Fibroblast of skin of left biceps (primary cell): ENCODE results near the gene RBCK1.
"Not testable (repeated sequence)": the region's sequence is repeated elsewhere in the genome, so short reads cannot be mapped to it uniquely, and the experiment has no call there.

Source experiments
- DNase-seq, 2 experiments: peaks; one replicate each; pipeline ENCODE4 v3.0.0-alpha.2; 2013; ENCODE audit warnings: low read depth in 2 of 2

RBCK1 gene

DNA sequence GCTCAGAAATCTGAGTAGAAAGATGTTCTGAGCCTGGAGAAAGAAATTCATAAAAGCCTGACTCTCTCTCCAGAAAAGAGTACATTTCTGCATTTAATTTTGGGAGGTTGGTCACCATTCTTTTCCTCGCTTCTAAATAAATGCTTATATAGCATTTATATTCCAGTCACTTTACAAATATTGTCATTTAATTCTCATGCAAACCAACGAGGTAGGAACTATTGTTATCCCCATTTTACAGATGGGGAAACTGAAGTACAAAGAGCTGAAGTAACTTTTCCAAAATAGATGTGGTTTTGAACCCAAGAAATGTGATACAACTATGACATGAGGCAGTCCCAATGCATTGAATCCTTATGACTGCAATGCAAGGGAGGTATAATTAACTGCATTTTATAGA, 32.0 kb upstream of the RBCK1 start:
- no peak for DNase-seq

DNA sequence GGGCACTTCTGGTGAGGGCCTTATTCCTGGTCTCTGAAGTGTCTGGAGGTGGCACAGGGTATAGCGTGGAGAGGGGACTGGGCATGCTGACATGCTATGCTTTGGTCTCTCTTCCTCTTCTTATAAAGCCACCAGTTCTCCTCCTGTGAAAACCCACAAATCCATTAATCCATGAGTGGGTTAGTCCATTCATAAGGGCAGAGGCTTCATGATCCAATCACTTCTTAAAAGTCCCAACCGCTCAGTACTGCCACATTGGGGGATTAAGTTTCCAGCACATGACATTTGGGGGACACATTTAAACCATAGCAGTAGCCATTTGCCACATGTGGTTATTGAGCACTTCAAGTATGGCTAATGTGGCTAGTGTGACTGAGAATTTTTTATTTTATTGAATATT, 31.3 kb upstream of the RBCK1 start:
- DNase-seq, result no peak

DNA sequence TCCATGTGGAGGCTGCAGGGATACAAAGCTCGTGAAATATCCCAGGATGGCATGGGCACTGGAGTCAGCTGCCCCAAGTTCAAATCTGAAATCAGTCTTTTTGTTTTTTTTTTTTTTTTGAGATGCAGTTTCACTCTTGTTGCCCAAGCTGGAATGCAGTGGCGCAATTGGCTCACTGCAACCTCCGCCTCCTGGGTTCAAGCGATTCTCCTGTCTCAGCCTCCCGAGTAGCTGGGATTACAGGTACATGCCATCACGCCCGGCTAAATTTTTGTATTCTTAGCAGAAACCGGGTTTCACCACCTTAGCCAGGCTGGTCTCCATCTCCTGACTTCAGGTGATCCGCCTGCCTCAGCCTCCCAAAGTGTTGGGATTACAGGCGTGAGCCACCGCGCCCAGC, 30.5 kb upstream of the RBCK1 start:
- DNase-seq, result not testable (repeated sequence)

DNA sequence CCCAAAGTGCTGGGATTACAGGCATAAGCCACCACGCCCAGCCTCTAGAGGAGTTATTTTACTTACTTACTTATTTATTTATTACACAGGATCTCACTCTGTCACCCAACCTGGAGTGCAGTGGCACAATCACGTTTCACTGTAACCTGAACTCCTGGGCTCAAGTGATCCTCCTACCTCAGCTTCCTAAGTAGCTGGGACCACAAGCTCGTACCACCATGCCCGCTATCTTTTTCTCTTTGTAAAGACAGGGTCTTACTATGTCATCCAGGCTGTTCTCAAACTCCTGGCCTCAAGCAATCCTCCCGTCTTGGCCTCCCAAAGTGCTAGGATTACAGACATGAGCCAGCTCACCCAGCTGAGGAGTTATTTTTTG, 29.1 kb upstream of the RBCK1 start:
- no peak for DNase-seq

DNA sequence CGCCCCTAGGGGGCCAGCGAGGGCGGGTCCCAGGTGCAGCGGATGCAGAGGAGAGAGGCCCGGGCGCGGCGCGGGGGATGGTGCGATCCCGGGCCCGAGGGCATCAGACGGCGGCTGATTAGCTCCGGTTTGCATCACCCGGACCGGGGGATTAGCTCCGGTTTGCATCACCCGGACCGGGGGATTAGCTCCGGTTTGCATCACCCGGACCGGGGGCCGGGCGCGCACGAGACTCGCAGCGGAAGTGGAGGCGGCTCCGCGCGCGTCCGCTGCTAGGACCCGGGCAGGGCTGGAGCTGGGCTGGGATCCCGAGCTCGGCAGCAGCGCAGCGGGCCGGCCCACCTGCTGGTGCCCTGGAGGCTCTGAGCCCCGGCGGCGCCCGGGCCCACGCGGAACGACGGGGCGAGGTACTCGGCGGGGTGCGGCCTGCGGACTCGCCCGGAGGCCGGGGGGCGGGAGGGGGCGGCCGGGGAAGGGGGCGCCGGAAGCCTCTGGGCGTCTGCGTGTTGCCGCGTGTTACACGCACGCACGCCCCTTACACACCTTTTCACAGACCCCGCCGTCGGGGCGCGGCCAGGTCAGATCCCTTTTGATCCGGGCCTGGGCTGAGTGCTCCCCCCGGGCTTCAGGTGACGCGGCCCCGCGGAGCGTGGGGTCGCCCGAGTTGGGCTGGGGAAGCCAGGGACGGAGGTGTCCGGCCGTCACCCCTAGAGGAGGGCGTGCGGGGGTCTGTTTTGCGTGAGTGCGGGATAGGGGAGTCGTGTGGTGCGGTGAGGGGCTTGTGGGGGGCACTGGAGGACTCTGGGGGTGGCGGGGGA, 27.1 kb upstream of the RBCK1 start:
- peak; percentile 57 for DNase-seq

DNA sequence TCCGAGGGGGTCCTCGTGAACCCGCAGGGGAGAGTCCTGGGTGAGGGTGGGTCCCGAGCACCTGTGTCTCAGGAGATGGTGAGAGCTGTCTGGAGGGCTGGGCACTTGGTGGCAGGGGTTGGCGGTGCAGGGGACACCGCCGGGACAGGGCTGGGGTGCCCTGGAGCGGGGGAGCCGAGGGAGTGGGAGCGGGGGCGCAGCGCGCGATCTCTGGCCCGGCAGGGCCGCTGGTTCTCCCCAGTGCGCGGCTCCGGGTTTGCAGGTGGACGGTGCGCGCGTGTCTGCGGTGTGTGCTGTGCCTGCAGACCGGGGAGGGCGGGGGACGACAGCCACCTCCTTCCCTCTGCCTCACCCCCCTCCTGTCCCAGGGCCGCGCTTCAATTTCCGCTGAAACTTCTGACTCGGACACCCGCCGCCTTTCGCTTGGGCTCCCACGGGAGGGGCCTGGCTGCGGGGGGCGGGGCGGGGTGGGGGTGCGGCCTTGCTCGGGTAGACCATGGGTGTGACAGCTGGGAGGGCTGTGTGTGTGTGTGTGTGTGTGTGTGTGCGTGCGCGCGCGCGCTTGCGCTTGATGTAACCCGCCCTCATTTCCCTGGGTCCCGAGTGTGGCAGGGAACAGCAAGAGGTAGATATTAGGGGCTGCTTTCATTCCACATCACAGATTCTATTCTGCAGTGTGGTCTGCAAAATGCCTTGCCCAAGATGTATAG, 26.4 kb upstream of the RBCK1 start:
- DNase-seq, result peak; percentile 62 to 66

DNA sequence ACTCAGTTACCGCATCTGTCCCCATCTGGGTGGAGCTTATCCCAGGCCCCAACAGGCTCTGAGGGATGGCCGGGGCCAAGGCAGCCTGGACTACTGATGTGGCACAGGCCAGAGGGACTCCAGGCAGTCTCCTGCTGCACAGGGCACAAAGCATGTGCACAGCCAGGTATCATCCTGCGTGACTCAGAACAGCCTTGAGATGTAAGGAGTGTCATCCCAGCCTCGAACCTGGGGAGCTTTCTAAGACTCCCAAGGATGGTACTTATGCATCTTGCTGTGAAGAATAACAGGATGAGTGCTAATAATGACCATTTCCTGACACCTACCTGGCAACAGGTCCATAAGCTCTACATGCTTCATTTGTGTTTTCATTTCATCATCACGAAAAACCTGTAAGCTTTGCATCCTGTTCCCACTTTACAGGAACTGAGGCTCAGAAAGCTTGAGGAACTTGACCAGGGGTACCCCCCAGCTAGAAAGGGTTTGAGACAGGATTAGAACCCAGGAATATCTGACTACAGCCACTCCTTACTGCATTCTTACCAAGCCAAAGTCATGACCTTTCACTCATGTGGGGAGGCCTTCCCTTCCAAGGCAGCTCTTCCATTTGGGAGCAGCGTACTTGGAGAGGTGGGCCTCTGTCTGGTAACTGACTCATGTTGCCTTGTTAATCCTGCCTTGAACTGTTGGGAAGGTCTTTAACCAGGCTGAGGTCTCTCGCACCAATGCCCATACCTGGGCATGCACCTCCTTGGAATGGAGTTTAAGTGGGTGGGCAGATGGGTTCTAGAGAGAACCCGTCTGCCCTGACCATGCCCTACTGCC, 25.6 kb upstream of the RBCK1 start:
- DNase-seq, result no peak

DNA sequence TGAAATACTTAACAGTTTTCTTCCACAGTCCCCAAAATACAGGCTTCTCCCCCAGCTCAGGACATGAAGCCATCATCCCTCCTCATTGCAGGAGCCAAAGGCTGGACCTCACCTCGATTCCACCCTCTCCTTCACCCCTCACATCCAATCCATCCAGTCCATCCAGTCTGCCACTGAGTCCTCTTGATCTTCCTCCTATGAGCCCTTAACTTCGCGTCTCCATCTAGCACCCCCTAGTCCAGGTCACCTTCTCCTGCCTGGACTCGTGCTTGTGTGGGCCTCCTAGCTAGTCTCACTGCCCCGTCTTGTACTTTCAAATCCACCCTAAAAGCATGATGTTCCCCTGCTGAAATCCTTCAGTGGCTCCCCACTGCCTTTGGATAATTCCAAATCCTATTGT, 24.2 kb upstream of the RBCK1 start:
- no peak for DNase-seq

DNA sequence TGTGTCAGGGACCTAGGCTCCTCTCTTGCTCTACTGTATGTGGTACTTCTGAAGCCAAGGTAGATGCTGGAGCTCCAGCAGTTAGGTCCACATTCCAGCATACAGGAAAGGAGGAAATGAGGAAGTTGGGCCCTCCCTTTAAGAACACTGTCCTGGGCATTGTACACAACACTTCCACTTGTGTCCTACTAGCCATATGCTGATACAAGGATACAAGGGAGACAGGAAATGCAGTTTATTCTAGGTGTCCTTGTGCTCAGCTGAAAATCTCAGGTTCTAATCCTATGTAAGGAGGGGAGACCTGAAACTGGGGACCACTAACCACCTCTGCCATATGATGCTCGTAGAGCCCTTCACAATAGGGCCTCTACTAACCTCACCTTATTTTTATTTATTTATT, 23.4 kb upstream of the RBCK1 start:
- no peak for DNase-seq

DNA sequence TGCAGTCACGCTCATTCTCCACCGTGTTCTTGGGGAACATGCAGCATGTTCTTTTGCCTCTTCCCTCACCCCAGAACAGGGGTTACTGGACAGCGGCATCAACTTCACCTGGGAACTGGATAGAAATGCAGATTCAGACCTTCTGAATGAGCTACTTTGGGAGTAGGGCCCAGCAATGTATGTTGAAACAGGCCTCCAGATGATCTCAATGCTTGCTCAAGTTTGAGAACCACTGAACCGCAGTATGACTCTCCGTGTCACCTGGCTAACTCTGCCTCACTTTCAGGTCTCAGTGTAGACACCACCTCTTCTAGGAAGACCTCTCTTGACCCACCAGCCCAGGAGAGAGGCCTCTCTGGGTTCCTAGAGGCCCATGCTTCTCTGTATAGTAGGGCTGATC, 22.7 kb upstream of the RBCK1 start:
- no peak for DNase-seq

DNA sequence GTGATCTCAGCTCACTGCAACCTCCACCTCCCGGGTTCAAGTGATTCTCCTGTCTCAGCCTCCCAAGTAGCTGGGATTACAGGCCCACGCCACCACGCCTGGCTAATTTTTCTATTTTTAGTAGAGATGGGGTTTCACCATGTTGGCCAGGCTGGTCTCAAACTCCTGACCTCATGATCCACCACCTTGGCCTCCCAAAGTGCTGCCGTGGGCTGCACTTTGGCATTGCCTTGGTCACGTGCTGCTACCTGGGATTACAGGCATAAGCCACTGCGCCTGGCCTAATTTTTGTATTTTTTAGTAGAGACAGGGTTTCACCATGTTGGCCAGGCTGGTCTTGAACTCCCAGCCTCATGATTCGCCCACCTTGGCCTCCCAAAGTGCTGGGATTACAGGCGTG, 21.5 kb upstream of the RBCK1 start:
- not testable (repeated sequence) for DNase-seq

DNA sequence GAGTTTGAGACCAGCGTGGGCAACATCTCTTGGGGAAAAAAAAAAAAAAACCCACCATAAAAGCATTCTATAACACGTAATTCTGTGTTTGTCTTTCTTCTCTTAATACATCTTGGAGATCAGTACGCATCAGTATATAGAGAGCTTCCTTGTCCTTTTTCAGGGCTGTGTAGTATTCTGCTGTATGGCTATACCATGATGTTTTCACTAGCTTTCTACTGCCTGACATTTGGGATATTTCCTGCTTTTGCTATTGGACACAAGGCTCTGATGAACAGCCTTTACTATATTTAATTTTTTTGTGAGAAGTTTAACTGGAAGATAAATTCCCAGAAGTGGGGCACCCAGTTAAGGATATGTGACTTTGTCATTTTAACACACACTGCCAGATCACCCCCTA, 20.6 kb upstream of the RBCK1 start:
- no peak for DNase-seq

DNA sequence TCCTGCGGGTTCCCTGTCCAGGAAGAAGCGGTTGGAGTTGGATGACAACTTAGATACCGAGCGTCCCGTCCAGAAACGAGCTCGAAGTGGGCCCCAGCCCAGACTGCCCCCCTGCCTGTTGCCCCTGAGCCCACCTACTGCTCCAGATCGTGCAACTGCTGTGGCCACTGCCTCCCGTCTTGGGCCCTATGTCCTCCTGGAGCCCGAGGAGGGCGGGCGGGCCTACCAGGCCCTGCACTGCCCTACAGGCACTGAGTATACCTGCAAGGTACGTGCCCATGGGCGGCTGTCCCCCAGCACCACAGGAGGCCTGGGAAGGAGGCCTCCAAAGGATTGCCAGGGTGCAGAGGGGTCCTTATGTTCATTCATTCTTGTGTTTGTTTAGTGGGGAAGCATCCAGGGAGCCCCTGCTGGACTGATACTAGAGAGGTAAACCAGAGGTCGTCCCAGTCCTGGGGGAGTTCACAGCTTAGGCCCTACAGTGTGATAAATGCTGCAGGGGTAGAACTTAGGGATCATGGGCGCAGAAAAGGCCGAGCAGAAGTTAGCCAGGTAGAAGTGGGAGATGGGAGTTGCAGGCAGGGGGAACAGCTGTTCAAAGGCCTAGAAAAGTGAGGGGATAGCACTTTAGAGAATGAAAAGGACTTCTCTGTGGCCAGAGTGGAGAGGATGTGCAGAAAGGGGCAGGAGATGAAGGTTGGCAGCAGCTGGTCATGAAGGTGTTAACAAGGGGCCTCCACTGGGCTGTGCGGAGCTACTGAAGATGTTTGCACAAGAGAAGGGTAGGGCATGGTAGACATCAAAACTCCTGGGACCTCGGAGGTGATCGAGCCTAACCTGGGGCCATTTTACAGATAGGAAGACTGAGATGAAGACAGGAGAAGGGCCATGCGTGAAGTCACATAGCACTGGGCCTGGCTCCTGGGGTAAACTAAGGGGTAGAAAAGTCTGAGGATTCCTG, 19.8 kb upstream of the RBCK1 start:
- DNase-seq, result no peak

DNA sequence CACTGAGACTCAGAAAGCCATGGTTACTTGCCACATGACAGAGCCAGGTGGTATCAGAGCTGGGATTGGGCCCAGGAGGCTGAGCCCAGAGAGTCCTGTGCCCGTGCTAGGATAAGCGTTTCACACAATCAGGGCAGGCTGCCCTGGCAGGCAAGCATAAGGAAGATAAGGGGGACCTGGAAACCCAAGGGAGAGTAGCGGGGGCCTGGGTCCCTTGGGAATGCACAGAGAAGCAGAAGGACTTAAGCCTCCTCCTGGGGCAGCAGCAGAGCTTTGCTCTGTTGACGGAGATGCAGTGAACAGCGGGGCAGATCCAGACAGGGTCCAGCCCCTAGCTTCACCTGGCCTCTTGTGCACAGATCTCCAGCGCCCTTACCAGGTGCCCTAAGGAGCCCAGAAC, 18.9 kb upstream of the RBCK1 start:
- no peak for DNase-seq

DNA sequence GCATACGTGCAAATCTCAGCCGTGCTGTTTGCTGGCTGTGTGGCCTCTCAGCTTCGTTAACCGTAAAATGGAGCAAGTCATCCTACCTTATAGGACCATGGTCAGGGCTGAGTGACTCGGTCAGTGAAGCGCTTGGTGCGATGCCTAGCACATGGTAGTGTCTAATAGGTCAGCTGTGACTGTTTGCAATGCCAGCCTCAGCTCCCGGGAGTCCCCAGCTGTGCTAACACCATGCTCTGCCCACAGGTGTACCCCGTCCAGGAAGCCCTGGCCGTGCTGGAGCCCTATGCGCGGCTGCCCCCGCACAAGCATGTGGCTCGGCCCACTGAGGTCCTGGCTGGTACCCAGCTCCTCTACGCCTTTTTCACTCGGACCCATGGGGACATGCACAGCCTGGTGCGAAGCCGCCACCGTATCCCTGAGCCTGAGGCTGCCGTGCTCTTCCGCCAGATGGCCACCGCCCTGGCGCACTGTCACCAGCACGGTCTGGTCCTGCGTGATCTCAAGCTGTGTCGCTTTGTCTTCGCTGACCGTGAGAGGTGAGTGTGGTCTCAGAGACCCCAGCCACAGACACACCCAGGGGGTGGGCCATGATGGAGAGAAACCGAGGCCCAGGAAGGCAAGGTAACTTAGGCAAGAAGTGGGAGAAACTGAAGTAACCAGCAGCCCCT, 16.9 kb upstream of the RBCK1 start:
- DNase-seq, result no peak

DNA sequence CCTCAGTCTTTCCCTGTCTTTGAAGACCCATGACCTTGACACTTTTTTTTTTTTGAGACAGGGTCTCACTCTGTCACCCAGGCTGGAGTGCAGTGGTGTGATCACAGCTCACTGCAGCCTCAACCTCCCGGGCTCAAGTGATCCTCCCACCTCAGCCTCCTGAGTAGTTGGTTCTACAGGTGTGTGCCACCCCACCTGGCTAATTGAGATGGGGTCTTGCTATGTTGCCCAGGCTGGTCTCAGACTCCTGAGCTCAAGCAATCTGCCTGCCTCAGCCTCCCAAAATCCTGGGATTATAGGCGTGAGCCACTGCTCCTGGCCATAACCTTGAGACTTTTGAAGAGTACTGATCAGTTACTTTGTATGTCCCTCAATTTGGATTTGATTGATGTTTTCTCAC, 14.8 kb upstream of the RBCK1 start:
- not testable (repeated sequence) for DNase-seq

DNA sequence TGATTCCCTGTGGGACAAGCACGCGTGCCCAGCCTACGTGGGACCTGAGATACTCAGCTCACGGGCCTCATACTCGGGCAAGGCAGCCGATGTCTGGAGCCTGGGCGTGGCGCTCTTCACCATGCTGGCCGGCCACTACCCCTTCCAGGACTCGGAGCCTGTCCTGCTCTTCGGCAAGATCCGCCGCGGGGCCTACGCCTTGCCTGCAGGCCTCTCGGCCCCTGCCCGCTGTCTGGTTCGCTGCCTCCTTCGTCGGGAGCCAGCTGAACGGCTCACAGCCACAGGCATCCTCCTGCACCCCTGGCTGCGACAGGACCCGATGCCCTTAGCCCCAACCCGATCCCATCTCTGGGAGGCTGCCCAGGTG, 11.9 kb upstream of the RBCK1 start:
- DNase-seq, result no peak

DNA sequence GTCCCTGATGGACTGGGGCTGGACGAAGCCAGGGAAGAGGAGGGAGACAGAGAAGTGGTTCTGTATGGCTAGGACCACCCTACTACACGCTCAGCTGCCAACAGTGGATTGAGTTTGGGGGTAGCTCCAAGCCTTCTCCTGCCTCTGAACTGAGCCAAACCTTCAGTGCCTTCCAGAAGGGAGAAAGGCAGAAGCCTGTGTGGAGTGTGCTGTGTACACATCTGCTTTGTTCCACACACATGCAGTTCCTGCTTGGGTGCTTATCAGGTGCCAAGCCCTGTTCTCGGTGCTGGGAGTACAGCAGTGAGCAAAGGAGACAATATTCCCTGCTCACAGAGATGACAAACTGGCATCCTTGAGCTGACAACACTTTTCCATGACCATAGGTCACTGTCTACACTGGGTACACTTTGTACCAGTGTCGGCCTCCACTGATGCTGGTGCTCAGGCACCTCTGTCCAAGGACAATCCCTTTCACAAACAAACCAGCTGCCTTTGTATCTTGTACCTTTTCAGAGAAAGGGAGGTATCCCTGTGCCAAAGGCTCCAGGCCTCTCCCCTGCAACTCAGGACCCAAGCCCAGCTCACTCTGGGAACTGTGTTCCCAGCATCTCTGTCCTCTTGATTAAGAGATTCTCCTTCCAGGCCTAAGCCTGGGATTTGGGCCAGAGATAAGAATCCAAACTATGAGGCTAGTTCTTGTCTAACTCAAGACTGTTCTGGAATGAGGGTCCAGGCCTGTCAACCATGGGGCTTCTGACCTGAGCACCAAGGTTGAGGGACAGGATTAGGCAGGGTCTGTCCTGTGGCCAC, 11.3 kb upstream of the RBCK1 start:
- DNase-seq, result no peak

DNA sequence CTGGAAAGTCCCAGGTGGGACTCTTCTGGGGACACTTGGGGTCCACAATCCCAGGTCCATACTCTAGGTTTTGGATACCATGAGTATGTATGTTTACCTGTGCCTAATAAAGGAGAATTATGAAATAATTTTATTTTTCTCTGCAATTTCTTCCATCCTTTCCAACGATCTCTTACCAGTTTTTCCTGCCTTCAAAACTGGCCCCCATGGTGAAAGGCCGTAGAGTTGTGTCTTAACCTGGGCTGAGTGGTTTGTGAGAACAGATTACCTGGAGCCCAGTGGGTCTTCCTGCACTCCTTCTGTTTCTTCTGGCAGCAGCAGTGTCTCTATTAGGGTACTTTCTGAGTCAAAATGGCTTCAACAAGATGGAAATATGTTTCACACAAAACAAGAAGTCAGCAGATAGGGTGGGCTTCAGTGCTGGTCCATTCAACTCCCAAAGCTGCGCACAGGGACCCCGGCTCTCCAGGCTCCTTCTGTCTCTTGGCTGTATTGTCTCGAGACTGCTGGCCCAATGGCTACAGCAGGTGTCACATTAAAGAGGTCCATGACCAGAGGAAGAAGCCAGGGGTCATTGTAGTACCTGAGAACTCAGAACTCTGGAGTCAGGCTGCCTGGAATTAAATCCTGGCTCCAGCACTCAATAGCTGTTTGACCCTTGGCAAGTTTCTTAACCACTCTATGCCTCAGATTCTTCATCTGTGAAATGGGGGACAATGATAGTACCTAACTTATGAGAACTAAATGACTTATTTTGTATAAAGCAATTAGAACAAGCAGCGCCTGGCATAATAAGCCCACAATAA, 10.5 kb upstream of the RBCK1 start:
- DNase-seq, result no peak
